ENCODE results near the gene ADCK1.
A peak's percentile ranks its signal among the peaks of the same experiment; 100 is the strongest.

- TF ChIP-seq POLR2A (IDR thresholded peaks at IDR 0.05) (no peak), CTCF (IDR thresholded peaks at IDR 0.05) (peak; percentile 62 to 84 (median 67))
Measured at GRCh38 chr14:77862154-77862786, 62.4 kb downstream of the ADCK1 start.
